Peyer's patch (tissue), 4 donors: ENCODE measurements around the gene GUCY1A2. TPM values are rescaled to one million over a fixed set of nuclear protein-coding genes. Genes with fewer than 3 reads are reported as not detected.

Source experiments
- DNase-seq, 3 donors: peaks; one replicate each; pipeline ENCODE4 v3.0.0-alpha.2; 2017 to 2019
- H3K27ac ChIP-seq, 4 donors: fragments of 200-600 bp; sonication (generic); one replicate each; pipeline ENCODE4 v1.5.1; 2016 to 2019
- H3K27me3 ChIP-seq, 2 donors: fragments of 200-600 bp; sonication (generic); one replicate each; pipeline ENCODE4 v1.5.1; 2019
- H3K36me3 ChIP-seq, 3 donors: fragments of 200-600 bp; sonication (generic); one replicate each; pipeline ENCODE4 v1.5.1; 2016 to 2019
- H3K4me1 ChIP-seq, 4 donors: fragments of 200-600 bp; sonication (generic); one replicate each; pipeline ENCODE4 v1.5.1; 2016 to 2019
- H3K4me3 ChIP-seq, 4 donors: fragments of 200-600 bp; sonication (generic); 1 replicate in 3 of 4; 2 replicates in 1 of 4; pipeline ENCODE4 v1.5.1; 2016 to 2019; ENCODE audit warnings: mild to moderate bottlenecking in 1 of 4
- H3K9me3 ChIP-seq, 4 donors: fragments of 200-600 bp; sonication (generic); one replicate each; pipeline ENCODE4 v1.5.1; 2016 to 2019; ENCODE audit warnings: mild to moderate bottlenecking in 1 of 4
- CTCF ChIP-seq, 6 experiments: fragments of 450-650 bp in 4 of 6; fragments of 200-600 bp in 2 of 6; sonication (generic) in 1 of 6; IDR thresholded peaks; one replicate each; pipeline ENCODE4 v1.5.1; 2017 to 2019; ENCODE audit warnings: antibody characterized with exemption in 6 of 6, mild to moderate bottlenecking in 3 of 6, moderate library complexity in 1 of 6
- POLR2A ChIP-seq, 2 donors: fragments of 450-650 bp; IDR thresholded peaks; one replicate each; pipeline ENCODE4 v1.5.1; 2017; ENCODE audit warnings: antibody characterized with exemption in 2 of 2, mild to moderate bottlenecking in 2 of 2, moderate library complexity in 2 of 2
- total RNA-seq, 4 donors: library from RNA; depleted of rRNA; stranded (reverse); fragments of >200 nt; gene quantifications; one replicate each; pipeline ENCODE4 v1.1.0, GENCODE V29; 2016

GUCY1A2 gene
- total RNA-seq, 4 donors from 2014 or later, result 0.53 to 0.95 (median 0.75) TPM

- H3K27ac ChIP-seq, result no peak overlapping the region
- TF ChIP-seq CTCF (IDR thresholded peaks at IDR 0.05), result no peak
- no peak for TF ChIP-seq POLR2A (IDR thresholded peaks at IDR 0.05)
- no peaks in the 10 kb centered on the region for H3K36me3 ChIP-seq
- no peaks in the 10 kb centered on the region for H3K4me1 ChIP-seq
- H3K4me3 ChIP-seq, result no peak overlapping the region
- no peak for DNase-seq
- no peaks in the 10 kb centered on the region for H3K27me3 ChIP-seq
- no peaks in the 10 kb centered on the region for H3K9me3 ChIP-seq
Observed at GRCh38 chr11:106974831-106975230, 43.4 kb downstream of the GUCY1A2 start.

GRCh38 chr11:106971864-106972263 lies 46.4 kb downstream of the GUCY1A2 start:
- Histone ChIP-seq H3K27me3 (no peaks in the 10 kb centered on the region), H3K4me1 (no peaks in the 10 kb centered on the region)
- TF ChIP-seq CTCF (IDR thresholded peaks at IDR 0.05), result no peak
- TF ChIP-seq POLR2A (IDR thresholded peaks at IDR 0.05), result no peak

GRCh38 chr11:106969644-106970355 lies 48.5 kb downstream of the GUCY1A2 start:
- no peaks in the 10 kb centered on the region for H3K9me3 ChIP-seq
- H3K4me1 ChIP-seq, result no peaks in the 10 kb centered on the region
- no peak for DNase-seq
- H3K4me3 ChIP-seq, result no peak overlapping the region
- H3K36me3 ChIP-seq, result no peaks in the 10 kb centered on the region
- TF ChIP-seq CTCF (IDR thresholded peaks at IDR 0.05), result no peak
- no peak for TF ChIP-seq POLR2A (IDR thresholded peaks at IDR 0.05)
- H3K27ac ChIP-seq, result no peak overlapping the region
- H3K27me3 ChIP-seq, result no peaks in the 10 kb centered on the region

More at GRCh38 chr11:106971864-106972263, 46.4 kb downstream of the GUCY1A2 start:
- Histone ChIP-seq H3K36me3 (no peaks in the 10 kb centered on the region), H3K9me3 (no peaks in the 10 kb centered on the region), H3K4me3 (no peak overlapping the region), H3K27ac (no peak overlapping the region)
- no peak for DNase-seq

- Histone ChIP-seq H3K36me3 (no peaks in the 10 kb centered on the region), H3K9me3 (no peaks in the 10 kb centered on the region), H3K27ac (no peak overlapping the region), H3K27me3 (no peaks in the 10 kb centered on the region), H3K4me3 (no peak overlapping the region), H3K4me1 (no peaks in the 10 kb centered on the region)
- TF ChIP-seq CTCF (IDR thresholded peaks at IDR 0.05), result no peak
- TF ChIP-seq POLR2A (IDR thresholded peaks at IDR 0.05), result no peak
- no peak for DNase-seq
Observed at GRCh38 chr11:106962995-106963394, 55.3 kb downstream of the GUCY1A2 start.

GRCh38 chr11:106961518-106961917 lies 56.8 kb downstream of the GUCY1A2 start:
- TF ChIP-seq CTCF (IDR thresholded peaks at IDR 0.05) (no peak), POLR2A (IDR thresholded peaks at IDR 0.05) (no peak)
- H3K4me3 ChIP-seq, result no peak overlapping the region
- no peaks in the 10 kb centered on the region for H3K4me1 ChIP-seq
- H3K9me3 ChIP-seq, result no peaks in the 10 kb centered on the region
- no peak overlapping the region for H3K27ac ChIP-seq
- H3K27me3 ChIP-seq, result no peaks in the 10 kb centered on the region
- no peaks in the 10 kb centered on the region for H3K36me3 ChIP-seq
- no peak for DNase-seq
